Subcutaneous adipose tissue (tissue), 4 donors: ENCODE results near the gene SLC6A18. TPM values are rescaled to one million over a fixed set of nuclear protein-coding genes. Genes with fewer than 3 reads are reported as not detected.

Experiments used
- CTCF ChIP-seq: fragments of 450-650 bp; IDR thresholded peaks from one replicate; pipeline ENCODE4 v1.5.1; 2016; ENCODE audit warnings: low read depth, mild to moderate bottlenecking, control low read depth, antibody characterized with exemption, moderate library complexity
- total RNA-seq, 4 donors: library from RNA; depleted of rRNA; stranded (reverse); fragments of >200 nt; gene quantifications; one replicate each; pipeline ENCODE4 v1.1.0, GENCODE V29; 2016

The SLC6A18 gene
- total RNA-seq, 4 donors from 2014 or later = not detected

GRCh38 chr5:1231354-1231905, 6.2 kb downstream of the SLC6A18 start:
- TF ChIP-seq CTCF = no peak

- no peak for TF ChIP-seq CTCF
These were observed 7.6 kb downstream of the SLC6A18 start for GRCh38 chr5:1232780-1233179.

- no peak for TF ChIP-seq CTCF
These were observed 10.2 kb downstream of the SLC6A18 start for GRCh38 chr5:1235379-1235778.

GRCh38 chr5:1235838-1236237, 10.7 kb downstream of the SLC6A18 start:
- TF ChIP-seq CTCF = no peak

- no peak for TF ChIP-seq CTCF
These were observed 14.5 kb downstream of the SLC6A18 start for GRCh38 chr5:1239505-1240251.

- no peak for TF ChIP-seq CTCF
These were observed 15.5 kb downstream of the SLC6A18 start for GRCh38 chr5:1240496-1241260.

- TF ChIP-seq CTCF = no peak
These were observed 16.4 kb downstream of the SLC6A18 start for GRCh38 chr5:1241509-1242080.
